NCI-H1092 treated with DMSO at 0.1 percent for 48 hours (cell line): Measurements from ENCODE around the gene NFATC4.
"Not testable (repeated sequence)": the region's sequence is repeated elsewhere in the genome, so short reads cannot be mapped to it uniquely, and the experiment has no call there.

Source experiments
- DNase-seq: peaks from one replicate; lab custom pipeline; 2025; lab: John Stamatoyannopoulos, UW

Gene NFATC4

GRCh38 chr14:24367514-24368211 is at the start of gene NFATC4:
Gene NFATC4 (plus strand): TSS chr14:24368184. CDS start chr14:24368341, 157 bp downstream.
- peak; percentile 91 for DNase-seq

- no peak for DNase-seq
Measured at GRCh38 chr14:24321212-24321975, 46.6 kb upstream of the NFATC4 start.

DNA sequence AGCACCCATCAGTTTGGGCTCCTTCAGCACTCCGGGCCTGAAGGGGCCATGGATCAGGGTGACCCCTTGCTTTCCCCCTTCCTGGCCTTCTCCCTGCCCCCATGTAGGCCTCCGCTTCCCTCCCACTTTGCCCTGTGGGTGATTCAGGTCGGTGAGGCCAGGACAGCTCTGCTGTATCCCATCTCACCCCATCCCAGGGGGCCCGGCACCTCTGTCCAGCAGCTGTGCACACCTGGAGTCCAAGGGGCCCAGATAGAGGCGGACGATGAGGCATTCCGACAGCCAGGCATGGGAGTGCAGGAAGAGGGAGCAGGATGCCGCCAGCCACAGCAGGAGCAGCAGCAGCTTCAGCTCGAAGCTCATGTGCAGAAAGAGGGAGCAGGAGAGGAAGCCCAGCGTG is 45.3 kb upstream of the NFATC4 start:
- DNase-seq, result no peak

- no peak for DNase-seq
Measured at GRCh38 chr14:24323341-24323740, 44.6 kb upstream of the NFATC4 start.

DNA sequence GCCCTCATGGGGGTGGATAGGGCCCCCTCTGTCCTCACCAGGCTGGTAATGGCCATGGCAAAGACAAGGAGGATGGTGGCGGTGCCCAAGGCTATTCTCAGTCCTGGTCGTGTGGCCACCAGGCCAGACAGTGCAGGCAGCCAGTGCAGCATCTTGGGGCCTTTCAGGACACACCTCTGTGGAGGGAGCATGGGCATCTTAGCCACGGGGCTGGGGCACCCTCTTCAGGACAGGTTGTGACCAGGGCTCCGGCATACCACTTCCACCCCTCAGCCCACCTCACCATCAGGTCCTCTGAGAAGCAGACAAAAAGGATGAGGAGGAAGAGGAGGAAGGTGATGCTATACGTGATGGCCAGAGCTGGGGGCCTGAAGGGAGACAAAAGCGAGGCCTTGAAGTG is 44.0 kb upstream of the NFATC4 start:
- no peak for DNase-seq

DNA sequence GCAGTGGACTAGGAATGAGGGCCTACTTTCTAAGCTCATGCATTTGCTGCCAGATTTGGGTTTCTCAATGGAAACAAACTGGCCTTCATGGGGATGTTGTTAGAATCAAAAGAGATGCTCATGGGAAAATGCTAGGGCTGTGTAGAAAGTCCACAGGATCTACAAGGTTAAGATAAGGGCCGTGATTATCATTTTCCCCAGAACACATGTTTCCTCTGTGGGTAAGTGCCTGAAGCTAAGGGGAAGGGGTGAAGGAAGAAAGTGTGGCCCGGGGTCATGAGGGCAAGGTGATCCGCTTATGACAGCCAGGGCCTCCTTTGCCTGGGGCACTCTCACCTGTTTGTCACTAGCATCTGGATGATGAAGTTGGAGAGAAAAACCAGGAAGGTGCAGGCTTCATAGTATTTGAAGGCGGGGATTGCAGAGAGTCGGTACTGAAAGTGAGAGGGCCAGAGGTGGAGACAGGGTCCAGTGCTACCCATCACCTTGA is 42.9 kb upstream of the NFATC4 start:
- DNase-seq, result no peak

- no peak for DNase-seq
Measured at GRCh38 chr14:24325963-24326362, 42.0 kb upstream of the NFATC4 start.

DNA sequence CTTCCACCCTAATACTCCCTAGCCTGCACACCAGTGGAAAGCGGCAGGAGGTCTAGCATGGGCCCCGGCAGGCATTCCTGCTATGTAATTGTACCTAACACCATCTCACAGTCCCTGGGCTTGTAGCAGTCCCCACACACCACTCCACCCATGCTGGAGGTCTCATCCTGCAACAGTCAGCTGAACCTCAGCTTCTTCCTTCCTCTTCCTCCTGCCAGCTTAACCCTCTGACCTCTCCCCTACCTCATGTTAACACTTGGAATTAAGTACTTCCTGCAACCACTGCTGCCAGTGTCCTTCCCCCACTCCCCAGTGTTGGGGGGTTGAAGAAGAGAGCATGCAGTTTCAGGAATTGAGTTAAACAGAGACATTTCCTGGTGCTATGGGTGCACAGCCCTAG is 40.7 kb upstream of the NFATC4 start:
- no peak for DNase-seq

DNA sequence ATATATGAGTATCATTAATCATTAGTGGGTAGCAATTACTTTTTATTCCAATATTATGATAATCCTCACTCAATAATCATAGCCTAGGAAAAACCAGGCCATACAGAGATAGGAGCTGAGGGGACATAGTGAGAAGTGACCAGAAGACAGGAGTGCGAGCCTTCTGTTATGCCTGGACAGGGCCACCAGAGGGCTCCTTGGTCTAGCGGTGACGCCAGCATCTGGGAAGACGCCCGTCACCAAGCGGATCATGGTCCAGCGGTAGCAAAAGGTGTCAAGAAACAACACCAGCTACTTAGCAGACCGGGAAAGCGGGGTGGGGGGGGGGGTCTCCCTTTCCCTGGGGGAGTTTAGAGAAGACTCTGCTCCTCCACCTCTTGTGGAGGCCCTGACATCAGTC is 40.1 kb upstream of the NFATC4 start:
- DNase-seq, result not testable (repeated sequence)

DNA sequence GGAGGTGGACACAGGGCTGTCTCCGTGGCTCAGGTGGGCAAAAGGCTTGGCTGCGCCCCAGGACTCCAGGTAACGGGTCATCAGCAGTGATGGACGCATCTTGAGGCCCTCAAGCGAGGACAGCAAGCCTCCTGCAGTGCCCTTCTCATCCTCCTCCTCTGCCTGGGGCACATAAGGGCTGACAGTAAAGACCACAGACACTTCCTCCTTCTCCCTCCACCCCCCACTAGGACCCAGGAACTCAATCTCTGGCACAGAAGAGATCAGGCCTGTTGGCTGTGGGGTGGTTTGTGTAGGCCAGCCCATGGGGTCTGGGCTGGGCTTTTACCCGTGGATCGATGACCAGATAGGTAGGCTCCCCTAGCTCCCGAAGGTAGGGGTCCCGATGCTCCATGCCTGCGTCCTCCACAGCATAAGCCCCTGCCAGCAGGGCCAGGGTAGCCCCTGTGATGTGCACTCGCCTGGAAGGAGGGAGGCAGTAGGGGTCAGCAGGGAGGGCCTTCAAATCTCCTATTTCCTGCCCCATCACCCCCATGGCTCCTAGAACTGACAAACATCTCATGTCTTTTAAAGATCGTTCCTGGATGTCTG is 38.8 kb upstream of the NFATC4 start:
- DNase-seq, result no peak

DNA sequence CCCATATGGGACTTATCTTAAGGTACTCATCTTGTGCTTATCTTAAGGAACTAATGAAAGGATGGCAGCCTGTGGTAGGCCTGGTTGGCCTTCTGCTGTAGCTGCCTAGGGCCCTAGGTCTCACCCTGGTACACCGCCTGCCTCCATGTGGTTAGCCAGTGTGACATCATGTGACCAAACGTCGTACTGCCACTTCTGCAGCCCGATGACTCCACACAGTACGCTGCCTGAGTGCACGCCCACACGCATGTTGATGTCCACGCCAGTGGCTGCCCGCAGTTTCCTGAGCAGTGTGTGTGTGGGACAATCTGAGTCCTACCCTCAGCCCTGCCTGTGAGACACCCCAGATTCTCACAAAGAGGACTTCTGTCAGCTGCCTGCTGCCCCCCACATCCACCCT is 38.2 kb upstream of the NFATC4 start:
- DNase-seq, result no peak

DNA sequence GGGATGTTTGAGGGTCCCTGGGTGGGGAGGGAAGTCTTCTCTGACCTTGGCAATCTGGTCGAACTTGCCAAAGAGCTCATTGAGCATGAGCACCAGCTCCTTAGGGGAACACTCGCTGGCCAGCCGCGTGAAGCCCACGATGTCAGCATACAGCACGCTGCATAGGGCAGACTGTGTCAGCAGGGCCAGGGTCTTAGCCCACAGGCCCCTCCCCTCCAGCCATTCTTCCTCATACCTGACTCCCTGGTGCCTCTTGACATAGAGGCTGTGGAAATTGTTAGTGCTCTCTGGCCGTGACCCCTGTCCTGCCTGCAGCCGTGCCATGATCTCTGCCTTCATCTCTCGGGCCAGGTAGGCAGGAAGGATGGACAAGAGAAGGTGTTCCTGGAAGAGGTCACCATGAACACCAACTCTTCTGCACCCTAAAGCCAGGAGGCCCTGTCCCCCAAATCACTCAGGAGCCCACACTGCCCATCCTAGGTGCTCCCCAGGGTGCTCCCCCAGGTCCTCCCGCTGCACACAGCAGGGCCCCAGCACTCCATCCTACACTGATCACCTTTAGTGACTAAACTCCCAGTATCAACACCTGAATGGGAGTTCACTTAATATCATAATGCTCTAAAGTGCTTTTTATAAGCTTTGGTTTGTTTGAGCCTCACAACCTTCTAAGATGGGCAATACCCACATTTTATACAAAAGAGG is 36.9 kb upstream of the NFATC4 start:
- no peak for DNase-seq

DNA sequence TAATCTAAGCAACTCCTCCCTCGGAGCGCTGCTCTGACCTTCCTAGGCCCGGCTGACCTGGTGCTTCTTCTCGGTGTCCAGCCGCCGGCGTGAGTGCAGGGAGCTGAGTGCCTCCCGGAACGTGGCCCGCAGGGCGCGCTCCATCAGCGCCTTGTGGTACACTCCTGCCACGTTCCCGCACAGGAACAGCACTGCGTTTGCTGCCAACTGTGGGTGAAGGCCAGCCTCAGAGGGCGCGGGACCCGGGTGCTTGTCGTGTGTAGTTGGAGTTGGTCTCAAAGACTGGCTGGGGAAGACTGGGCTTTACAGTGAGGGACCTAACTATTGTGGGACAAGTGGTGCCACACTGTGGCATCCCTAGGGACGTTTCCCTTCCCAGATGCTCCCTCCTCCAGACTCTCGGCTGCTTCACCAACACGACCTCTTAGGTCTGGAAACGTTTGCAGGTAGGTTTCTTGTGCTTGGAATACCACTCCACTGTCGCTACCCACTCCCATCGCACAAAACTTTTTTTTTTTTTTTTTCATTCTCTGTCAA is 36.2 kb upstream of the NFATC4 start:
- DNase-seq, result no peak

GRCh38 chr14:24332268-24332993 is 35.6 kb upstream of the NFATC4 start:
- peak; percentile 49 for DNase-seq

GRCh38 chr14:24334431-24335291 is 33.3 kb upstream of the NFATC4 start, which contains the start of gene ADCY4:
Gene ADCY4 (minus strand): TSS chr14:24335071. CDS start chr14:24334652, 419 bp downstream.
- no peak for DNase-seq

DNA sequence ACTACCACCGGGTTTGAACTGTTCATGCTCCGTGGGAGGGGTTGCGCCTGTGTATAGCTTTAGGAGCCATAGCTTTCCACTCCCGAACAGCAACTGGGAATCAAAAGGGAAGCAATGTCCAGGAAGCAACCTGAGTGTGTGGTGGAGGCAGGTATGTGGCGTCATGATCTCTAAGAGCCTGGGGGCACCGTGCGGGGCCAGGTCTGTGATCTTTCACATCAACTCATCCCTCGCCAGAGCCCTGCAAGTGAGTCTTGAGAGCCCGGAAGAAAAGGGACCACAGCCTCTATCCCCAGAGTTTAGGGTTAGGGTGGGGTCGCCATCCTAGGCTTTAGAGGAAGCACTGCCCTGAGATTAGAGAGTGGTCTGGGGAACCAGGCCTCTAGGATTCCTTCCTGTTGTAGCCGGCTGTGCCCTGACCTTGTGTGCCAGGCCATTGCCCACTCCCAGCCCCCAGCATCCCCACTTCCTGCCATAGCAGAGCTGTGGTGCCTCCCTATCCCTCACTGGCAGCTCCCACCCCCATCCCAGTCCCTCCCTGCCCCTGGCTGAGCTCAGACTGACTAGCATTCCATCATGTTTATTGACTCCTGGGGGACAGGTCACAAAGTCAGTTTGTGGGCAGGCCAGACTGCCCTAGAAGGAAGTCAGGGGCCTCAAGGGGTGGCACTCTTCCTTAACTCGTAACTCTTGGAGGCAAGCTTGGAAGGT is 32.4 kb upstream of the NFATC4 start:
- DNase-seq, result no peak

DNA sequence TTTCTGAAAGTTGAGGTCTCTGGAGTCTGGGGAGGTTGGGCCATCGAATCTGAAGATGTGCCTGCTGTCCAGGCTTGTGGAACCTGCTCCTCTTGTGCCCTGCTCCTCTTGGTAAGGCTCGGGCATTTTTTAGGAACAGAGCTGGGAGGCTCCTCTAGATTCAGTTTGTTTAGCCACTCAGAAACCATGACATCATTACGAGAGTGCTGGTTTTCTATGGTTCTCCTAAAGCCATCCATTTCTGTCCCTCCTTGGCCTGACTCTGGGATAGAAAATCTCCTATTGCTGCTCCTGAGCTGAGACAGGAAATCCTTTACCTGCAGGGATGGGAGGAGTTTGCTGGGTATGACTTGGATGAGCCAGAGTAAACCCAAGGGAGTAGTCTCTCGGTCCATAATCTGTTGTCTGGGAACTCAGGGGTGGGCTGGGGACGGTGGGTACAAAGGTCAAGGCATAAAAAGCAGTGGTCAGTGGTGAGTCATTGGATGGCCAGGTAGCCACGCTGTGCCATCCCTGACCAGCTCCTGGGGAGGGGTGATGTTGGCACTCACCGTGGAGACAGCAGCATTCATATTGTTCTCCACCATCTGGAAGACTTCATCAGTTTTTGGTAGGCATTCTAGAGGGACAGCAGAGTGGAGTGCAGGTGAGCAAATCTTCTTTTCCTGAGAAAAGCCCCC is 30.7 kb upstream of the NFATC4 start:
- no peak for DNase-seq

DNA sequence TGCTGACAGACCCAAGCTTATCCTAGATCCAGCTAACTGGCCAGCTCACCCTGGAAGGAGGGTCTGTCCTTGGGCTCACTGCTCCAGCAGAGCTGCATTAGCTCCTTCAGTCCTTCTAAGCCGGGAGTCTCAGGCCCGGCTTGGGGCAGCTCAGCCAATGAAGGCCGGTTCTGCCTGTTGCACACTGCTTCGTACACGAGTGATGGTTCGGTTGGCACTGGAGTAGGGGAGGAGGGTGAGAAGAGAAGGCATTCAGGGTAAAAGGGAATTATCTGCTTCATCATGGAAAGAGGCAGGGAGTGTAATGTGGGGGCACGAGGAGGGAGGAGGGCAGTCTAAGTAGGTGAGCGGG is 30.2 kb upstream of the NFATC4 start:
- DNase-seq, result no peak

DNA sequence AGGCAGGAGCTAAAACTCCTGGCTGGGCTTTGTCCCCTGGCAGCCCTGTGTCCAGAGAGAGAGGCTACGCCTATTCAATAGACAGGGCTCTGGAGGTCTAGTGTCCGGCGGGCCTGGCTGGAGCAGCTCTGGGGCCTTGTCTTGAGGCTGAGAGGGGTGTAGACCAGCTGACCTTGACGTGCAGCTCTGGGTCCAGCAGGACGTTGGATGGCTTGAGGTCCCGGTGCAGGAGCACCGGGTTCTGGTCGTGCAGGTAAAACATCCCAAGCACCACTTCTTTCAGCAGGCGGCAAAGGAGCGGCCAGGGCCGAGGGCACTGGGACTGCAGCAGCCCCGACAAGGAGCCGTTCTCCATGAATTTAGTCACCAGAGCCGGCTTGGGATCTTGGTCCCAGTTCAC is 29.1 kb upstream of the NFATC4 start:
- no peak for DNase-seq
